Measurements from ENCODE around the gene BPIFB1. TPM values are rescaled to one million over a fixed set of nuclear protein-coding genes. Genes with fewer than 3 reads are reported as not detected.

Gene BPIFB1
- total and polyA plus RNA-seq, 2 of the 8 experiments (the other 6 are each of a cell fraction or from before 2014, with no cell fraction given), result not detected

- no peak overlapping the region for H2BK12ac ChIP-seq (ENCODE audit: low read depth, low read length)
- peaks cover 0 to 2% (median 0%) of the 10 kb centered on the region in 4 experiments; a peak in 3 of 7 replicates for H3K4me1 ChIP-seq (replicated peaks in 1 of 4; ENCODE audit: control insufficient read depth in 3 of 4, insufficient read depth in 4 of 4, low read length in 3 of 4)
- no peak overlapping the region for H2AK5ac ChIP-seq (ENCODE audit: low read depth, low read length)
- H4K91ac ChIP-seq (replicated peaks; ENCODE audit: insufficient read length, low read length), result no peak overlapping the region
- no peak overlapping the region for H2BK120ac ChIP-seq (replicated peaks; ENCODE audit: low read depth, low read length)
- ChIA-PET CTCF (ENCODE audit: partially characterized antibody) (interaction anchor here (0.9 to 4.4 kb wide), 5 partner anchors 9 to 40 kb away, joined by 3 to 32 read pairs (median 5); no protein-coding TSS in a partner anchor), POLR2A (ENCODE audit: partially characterized antibody) (no interaction called here)
- no peak overlapping the region for H3K9ac ChIP-seq (replicated peaks in 1 of 4; ENCODE audit: extremely low read depth in 1 of 4, low read depth in 3 of 4, low read length in 3 of 4)
- H3K27ac ChIP-seq (ENCODE audit: low read depth, low read length), result no peak overlapping the region
- DNase-seq (ENCODE audit: low read depth in 1 of 2, low spot score in 2 of 2), result no peak
- no peaks in the 10 kb centered on the region for H3K79me1 ChIP-seq (ENCODE audit: low read depth, low read length)
- no peak overlapping the region for H3K4me3 ChIP-seq (ENCODE audit: extremely low read depth in 1 of 4, insufficient read depth in 2 of 4, low read depth in 3 of 4, low read length in 4 of 4)
- H3K36me3 ChIP-seq (ENCODE audit: control insufficient read depth in 2 of 4, insufficient read depth in 4 of 4, low read length in 3 of 4), result no peaks in the 10 kb centered on the region
- H2AFZ ChIP-seq (ENCODE audit: low read length), result no peak overlapping the region
- H3K18ac ChIP-seq (ENCODE audit: extremely low read depth, low read length), result no peak overlapping the region
- no peak overlapping the region for H3K14ac ChIP-seq (ENCODE audit: insufficient read length)
- H3K23ac ChIP-seq (ENCODE audit: insufficient read length), result no peak overlapping the region
- no peak overlapping the region for H4K8ac ChIP-seq (ENCODE audit: extremely low read depth, insufficient read depth, low read length)
- H2BK20ac ChIP-seq (ENCODE audit: low read length), result no peak overlapping the region
- WGBS, 2 experiments (ENCODE audit: extremely low coverage in 1 of 2, insufficient coverage in 1 of 2, insufficient read length in 1 of 2, insufficient replicate concordance in 2 of 2, low coverage in 1 of 2, low lambda C conversion rate in 2 of 2, missing lambda C conversion rate in 1 of 2), result 87% methylated on average over 10 of the region's 10 CpGs; no CpG with 5 or more reads in 1 of the 2 experiments
- no peaks in the 10 kb centered on the region for H3K23me2 ChIP-seq (ENCODE audit: low read depth, low read length)
- no peaks in the 10 kb centered on the region for H4K20me1 ChIP-seq (replicated peaks in 1 of 2; ENCODE audit: control insufficient read depth in 1 of 2, insufficient read depth in 2 of 2, low read length in 2 of 2)
- TF ChIP-seq JUN (IDR thresholded peaks at IDR 0.05; ENCODE audit: low read depth, low read length) (no peak), RFX5 (IDR thresholded peaks at IDR 0.05; ENCODE audit: borderline replicate concordance, low read depth, low read length) (no peak), BRCA1 (IDR thresholded peaks at IDR 0.05; ENCODE audit: low read depth, low read length) (no peak), TBP (IDR thresholded peaks at IDR 0.05; ENCODE audit: low read depth, low read length) (no peak)
- no peaks in the 10 kb centered on the region for H3K27me3 ChIP-seq (replicated peaks in 1 of 4; ENCODE audit: control insufficient read depth in 3 of 4, extremely low read depth in 1 of 4, insufficient read depth in 3 of 4, low read length in 3 of 4)
- H3K4ac ChIP-seq (replicated peaks; ENCODE audit: insufficient read length, low read depth, low read length), result no peak overlapping the region
- H3K9me3 ChIP-seq (ENCODE audit: insufficient read depth in 2 of 2, low read depth in 1 of 2, low read length in 1 of 2), result no peaks in the 10 kb centered on the region
- no peak overlapping the region for H3K4me2 ChIP-seq (ENCODE audit: insufficient read depth in 1 of 2, low read depth in 2 of 2, low read length in 2 of 2)
- no peaks in the 10 kb centered on the region for H3K79me2 ChIP-seq (ENCODE audit: control insufficient read depth in 1 of 2, insufficient read depth in 2 of 2, low read length in 2 of 2)
- FAIRE-seq, result no peak
- no peak overlapping the region for H3K56ac ChIP-seq (replicated peaks; ENCODE audit: insufficient read length, low read depth, low read length)
- H4K5ac ChIP-seq (ENCODE audit: insufficient read length, low read depth, low read length), result no peak overlapping the region
- H2BK5ac ChIP-seq (ENCODE audit: low read depth, low read length), result no peak overlapping the region
- no peak overlapping the region for H2BK15ac ChIP-seq (ENCODE audit: low read length)
These were observed 3.0 kb downstream of the BPIFB1 start for GRCh38 chr20:33285861-33286495.

All from H1 (cell line).